ENCODE results near the gene NECAB2.

NECAB2 gene

GRCh38 chr16:84032458-84033178, 64.6 kb downstream of the NECAB2 start:
- Histone ChIP-seq H3K27ac (no peak overlapping the region), H3K4me3 (no peak overlapping the region)
- DNase-seq (ENCODE audit: low spot score): no peak
- TF ChIP-seq CTCF (IDR thresholded peaks at IDR 0.05): no peak

- TF ChIP-seq CTCF (IDR thresholded peaks at IDR 0.05): no peak
- Histone ChIP-seq H3K27ac (no peak overlapping the region), H3K4me3 (no peak overlapping the region)
- DNase-seq (ENCODE audit: low spot score): no peak
Observed at GRCh38 chr16:84033251-84034195, 65.5 kb downstream of the NECAB2 start.

- H3K4me3 ChIP-seq: no peak overlapping the region
- no peak overlapping the region for H3K27ac ChIP-seq
- DNase-seq (ENCODE audit: low spot score): no peak
- TF ChIP-seq CTCF (IDR thresholded peaks at IDR 0.05): no peak
Observed at GRCh38 chr16:84034516-84034915, 66.5 kb downstream of the NECAB2 start.

- no peak overlapping the region for H3K27ac ChIP-seq
- no peak overlapping the region for H3K4me3 ChIP-seq
- TF ChIP-seq CTCF (IDR thresholded peaks at IDR 0.05): no peak
- DNase-seq (ENCODE audit: low spot score): no peak
Observed at GRCh38 chr16:84036131-84036530, 68.1 kb downstream of the NECAB2 start.

- H3K27ac ChIP-seq: no peak overlapping the region
- H3K4me3 ChIP-seq: no peak overlapping the region
- no peak for DNase-seq (ENCODE audit: low spot score)
- TF ChIP-seq CTCF (IDR thresholded peaks at IDR 0.05): no peak
Observed at GRCh38 chr16:84036982-84037425, 69.0 kb downstream of the NECAB2 start.

- Histone ChIP-seq H3K4me3 (no peak overlapping the region), H3K27ac (no peak overlapping the region)
- no peak for TF ChIP-seq CTCF (IDR thresholded peaks at IDR 0.05)
- no peak for DNase-seq (ENCODE audit: low spot score)
Observed at GRCh38 chr16:84038469-84038868, 70.4 kb downstream of the NECAB2 start.

Measured in coronary artery (tissue), 2 donors.